M059J (cell line): ENCODE data around the gene MCU. TPM values are rescaled to one million over a fixed set of nuclear protein-coding genes. Genes with fewer than 3 reads are reported as not detected.

Source experiments
- DNase-seq: peaks from one replicate; pipeline ENCODE4 v3.0.0-alpha.2; 2012; ENCODE audit warnings: low read depth
- total RNA-seq: library from RNA; depleted of rRNA; stranded (reverse); fragments of >200 nt; shearing (Covaris generic); gene quantifications from 2 replicates; pipeline ENCODE4 v1.2.3, GENCODE V29; 2014

MCU gene
- total RNA-seq, 1 experiment from 2014 or later, result 40.2 TPM

DNA sequence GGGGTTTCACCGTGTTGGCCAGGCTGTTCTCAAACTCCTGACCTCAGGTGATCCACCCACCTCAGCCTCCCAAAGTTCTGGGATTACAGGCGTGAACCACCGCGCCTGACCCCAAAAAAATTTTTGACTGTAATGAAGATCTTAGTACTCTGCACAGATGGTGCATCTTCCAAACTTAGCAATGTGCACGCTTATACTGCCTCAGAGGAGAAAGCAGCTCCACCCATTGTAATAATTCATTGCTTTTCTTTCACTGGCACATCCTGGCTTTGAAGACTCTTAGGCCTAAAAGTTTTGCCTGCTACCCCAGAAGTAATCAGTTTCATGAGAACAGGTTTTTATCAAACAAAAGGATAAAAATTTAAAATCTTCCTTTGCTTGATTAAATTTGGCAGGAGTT lies 149.5 kb downstream of the MCU start:
- DNase-seq, result no peak

DNA sequence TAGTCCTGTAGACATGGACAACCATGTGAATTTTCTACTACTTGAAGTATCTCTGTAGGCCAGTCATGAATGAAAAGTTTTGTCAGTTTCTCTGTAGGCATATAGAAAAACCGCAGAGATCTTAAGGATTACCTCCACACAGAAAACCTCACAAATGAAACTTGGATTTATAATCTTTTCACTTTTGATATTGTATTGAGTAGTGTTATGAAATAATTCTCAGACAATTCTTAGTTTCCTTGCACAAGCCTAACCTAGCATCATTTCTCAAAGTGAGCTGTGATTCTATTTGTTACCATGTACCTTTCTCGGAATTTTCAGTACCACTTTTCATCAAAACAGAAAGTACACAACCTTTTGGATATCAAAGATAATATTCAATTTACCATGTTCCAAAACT lies 150.2 kb downstream of the MCU start:
- no peak for DNase-seq

DNA sequence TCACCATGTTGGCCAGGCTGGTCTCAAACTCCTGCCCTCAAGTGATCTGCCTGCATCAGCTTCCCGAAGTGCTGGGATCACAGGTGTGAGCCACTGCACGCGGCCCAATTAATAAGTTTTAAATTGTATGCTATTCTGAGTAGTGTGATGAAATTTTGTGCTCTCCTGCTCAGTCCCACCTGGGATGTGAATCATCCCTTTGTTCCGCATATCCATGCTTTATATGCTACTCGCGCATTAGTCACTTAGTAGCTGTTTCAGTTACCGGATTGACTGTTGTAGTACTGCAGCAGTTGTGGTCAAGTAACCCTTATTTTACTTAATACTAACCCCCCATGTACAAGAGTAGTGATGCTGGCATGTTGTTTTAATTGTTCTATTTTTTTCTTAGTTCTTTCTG lies 154.3 kb downstream of the MCU start:
- DNase-seq, result peak; percentile 78

DNA sequence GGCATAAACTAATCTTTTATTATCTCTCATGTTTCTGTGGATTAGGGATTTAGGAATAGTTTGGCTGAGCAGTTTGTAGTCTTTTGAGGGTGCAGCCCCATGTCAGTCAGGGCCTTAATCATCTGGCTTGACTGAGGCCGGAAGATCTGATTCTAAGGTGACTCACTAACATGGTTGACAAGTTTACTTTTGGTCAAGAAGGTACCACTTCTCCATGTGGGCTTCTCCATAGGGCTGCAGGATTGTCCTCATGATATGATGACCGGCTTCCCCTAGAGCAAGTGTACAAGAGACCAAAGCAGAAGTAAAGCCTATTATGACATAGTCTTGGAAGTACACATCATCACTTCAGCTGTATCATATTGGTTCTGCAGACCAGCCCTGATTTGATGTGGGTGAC lies 155.7 kb downstream of the MCU start:
- peak; percentile 42 for DNase-seq

DNA sequence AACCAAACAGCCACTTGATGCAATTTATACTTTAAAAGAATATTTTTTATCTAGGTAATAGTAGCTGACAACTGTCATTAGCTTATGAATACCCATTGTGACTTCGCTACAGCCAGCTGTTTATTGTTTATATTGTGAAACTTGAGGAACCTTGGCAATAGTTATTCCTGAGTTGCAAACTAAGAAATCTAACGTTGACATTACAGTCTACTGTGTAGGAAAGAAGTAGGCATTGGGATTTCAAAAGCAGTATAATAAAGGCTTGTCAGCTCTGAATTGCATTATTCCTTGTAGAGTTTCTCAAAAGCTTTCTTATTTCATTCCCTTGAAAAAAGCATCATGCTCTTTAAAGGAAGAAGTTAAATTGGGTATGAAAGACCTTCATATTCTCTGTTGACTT lies 158.9 kb downstream of the MCU start:
- DNase-seq, result no peak

DNA sequence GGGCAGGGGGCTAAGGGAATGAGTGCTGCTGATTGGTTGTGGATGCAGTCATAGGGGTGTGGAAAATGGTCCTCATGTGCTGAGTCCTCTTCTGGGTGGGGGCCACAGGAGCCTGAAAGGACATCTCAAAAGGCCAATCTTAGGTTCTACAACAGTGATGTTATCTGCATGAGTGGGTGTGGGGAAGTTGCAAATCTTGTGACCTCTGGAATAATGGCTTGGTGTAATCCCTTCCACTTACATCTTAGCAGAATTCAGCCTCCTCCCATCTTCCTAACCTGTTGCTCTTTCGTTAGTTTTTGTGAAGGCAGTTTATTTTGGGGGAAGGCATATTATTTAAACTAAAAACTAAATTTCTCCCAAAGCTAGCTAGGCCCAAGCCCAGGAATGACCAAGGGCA lies 159.6 kb downstream of the MCU start:
- no peak for DNase-seq

DNA sequence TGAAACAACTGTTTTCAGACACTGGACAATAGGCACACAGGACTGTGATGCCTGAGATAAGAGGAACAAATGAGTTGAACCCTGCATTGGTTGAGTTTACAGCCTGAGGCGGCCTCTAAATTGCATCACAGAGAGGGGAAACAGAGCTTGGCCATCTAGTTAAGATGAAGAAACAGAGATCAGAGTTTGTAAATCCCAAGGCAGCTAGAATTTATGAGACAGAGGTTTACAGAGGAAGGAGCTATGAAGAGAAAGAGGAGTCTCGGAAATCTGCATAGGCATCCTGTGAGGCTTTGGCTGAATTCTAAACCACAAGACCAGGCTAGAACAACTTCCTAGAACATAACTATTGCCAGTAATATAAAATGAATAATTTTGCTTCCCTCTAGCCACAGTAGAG lies 160.6 kb downstream of the MCU start:
- DNase-seq, result no peak

DNA sequence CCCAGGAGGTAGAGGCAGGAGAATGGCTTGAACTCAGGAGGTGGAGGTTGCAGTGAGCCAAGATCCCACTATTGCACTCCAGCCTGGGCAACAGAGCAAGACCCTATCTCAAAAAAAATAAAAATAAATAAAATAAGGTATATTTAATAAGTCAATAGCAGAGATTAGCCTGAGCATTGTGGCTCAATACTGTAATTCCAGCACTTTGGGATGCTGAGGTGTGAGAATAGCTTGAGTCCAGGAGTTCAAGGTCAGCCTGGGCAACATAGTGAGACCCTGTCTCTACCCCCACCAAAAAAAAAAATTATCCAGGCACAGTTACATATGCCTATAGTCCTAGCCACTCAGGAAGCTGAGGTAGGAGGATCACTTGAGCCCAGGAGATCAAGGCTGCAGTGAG lies 163.2 kb downstream of the MCU start:
- no peak for DNase-seq

DNA sequence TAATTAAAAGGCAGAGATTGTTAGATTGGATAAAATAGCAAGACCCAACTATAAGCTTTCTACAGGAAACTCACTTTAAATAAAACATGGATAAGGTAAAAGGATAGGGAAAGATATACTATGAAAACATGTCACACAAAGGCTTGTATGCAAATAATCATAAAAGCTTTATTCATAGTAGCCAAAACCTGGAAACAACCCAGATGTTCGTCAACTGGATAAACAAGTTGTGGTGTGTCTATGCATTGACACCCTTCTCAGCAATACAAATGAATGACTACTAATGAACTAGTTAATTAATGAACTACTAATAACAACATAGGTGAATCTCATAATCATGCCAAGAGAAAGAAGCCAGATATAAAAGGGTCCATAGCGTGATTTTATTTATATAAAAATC lies 163.8 kb downstream of the MCU start:
- DNase-seq, result no peak

DNA sequence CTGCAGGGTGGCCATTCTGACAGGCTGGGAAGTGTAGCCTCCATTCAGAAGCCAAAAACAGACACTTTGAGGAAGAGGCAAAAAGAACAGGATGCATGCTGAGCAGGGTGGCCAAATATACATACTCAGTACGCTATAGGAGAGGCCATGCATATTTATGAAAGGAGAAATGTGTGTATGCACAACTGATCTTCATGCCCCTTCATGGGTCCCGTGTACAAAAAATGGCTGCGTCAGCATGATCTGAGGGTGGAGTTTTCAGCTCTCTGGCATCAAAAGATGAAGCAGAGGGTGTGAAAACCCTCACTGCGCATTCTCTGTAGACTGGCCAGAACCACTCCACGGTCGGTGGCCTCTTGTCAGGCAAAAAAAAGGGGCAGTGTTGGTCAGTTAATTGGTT lies 166.1 kb downstream of the MCU start:
- no peak for DNase-seq

DNA sequence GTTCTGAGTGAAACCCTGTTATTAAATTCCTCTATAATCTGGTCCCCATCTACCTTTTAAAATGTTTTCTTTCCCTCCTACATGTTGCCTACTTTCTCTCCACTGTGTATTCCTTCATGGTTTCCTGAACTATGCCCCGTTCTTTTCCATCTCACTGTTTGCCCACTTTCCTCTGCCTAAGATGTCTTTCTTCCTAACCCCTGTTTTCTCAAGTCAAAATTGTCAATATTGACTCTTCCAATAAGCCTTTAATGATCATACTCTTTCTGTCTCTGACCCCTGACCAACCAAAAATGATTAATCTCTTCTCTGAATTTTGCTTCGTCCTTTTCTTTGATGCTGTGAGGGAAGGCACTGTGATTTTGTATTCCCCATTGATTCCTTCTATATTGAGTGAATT lies 171.0 kb downstream of the MCU start:
- DNase-seq, result no peak

DNA sequence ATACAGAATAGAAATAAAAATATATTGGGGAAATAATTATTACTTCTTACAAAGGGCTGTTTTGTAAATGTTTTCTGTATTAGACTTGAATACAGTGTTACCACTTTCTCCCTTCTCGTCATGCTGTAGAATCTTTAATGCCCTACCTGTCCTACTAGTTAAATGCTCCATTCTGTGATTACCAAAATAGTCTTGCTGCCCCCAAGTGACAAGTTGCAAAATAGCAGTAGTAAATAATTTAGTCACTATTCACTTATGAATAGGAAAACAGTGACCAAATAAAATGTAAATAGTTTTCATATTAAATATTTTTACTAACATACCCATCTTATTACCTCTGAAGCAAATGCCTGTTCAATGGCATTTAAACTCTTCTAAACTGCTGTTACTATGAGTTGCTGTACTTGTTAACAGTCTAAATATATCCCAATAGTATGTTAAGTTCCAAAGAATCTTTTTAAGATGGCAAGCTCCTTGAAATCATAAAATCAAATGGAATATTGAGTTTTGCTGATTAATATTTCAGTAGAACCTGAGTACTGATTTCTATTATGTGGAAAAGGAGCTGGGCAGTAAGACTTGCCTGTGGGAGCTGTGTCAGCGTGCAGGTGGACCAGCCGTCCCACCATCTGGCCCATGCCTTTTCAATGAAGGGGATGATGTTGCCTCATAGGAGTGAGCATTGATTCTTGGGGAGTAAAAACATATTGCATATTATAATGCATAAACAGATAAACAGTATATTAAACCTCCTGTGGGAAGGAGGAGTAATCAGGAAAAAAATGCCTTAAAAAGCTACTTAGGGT lies 183.5 kb downstream of the MCU start:
- peak; percentile 43 for DNase-seq

DNA sequence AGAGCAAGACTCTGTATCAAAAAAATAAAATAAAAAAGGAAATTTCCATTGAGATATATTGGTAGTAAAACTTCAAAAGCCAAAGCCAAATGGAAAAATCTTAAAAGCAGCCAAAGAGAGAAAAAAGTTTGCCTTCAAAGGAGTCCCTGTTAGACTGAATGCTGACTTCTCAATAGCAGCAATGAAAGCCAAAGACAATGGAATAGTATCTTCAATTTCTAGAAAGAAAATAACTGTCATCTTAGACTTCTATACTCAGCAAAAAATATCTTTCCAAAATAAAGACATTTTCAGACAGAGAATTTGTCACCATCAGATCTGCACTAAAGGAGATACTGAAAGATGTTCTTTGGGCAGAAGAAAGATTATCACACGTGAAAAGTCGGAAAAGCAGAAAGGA lies 187.3 kb downstream of the MCU start:
- DNase-seq, result no peak

DNA sequence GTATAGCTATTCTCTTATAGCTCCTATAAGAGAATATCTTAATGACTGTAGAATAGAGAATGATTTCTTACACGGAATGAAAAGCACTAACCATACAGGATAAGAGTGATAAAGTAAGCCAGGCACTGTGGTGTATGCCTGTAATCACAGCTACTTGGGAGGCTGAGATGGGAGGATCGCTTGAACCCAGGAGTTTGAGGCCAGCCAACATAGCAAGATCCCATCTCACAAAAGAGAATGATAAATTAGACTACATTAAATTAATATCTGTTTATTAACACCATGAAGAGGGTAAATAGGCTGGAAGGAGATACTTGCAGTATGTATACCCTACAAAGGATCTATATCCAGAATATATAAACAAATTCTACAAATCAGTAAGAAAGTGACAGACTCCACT lies 189.3 kb downstream of the MCU start:
- no peak for DNase-seq

DNA sequence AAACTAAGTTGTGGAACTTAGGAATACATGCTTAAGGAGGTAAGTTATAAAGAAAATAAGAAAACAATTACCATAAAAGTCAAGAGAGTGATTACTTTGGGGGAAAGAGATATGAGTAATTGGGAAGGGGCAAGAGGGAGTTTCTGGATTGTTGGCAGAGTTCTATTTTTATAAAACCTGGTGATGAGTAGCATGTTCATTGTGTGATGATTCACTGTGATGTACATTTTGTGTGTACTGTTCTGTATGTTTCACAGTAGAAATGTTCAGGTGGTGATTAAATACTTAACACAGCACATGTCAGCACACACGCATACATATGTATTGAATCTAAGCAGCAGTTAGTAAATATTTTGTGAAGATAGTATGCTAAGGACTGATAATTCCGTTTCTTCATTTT lies 191.9 kb downstream of the MCU start:
- DNase-seq, result no peak

DNA sequence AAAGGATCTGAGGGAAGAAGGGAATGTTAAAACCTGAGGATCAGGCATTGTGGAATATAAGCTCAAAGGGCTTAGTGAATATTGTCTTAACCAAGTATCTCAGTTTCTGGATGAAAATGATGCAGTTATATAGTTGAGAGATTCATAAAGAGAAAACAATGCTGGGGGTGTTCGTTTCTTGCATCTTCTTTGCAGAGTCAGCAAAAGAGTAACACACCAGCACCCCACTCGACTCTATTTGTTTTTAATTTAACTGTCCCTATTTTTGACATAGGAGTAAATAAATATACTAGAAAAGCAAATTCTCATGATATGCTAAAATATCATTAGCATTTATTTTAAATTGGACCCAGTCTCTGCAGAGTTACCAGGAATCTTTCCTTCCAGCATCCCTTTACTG lies 194.0 kb downstream of the MCU start:
- DNase-seq, result no peak

DNA sequence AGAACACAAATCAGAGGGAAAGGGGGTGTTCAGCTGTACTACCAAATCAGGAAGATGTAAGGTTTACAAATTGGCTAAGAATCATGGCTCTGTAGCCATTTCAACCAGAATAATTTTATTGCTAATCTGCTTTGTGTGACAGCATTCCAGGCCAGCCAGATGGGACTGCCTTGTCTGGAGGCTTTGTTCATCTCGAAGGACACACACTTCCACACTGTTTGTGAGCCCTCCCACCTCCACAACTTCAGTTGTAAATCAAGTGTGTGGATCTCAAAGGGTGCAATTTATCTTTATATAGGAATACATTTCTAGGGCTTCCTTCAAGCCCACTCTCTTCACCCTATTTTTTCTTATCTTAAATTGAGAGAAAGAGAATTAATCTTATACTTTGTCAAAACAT lies 194.7 kb downstream of the MCU start:
- no peak for DNase-seq

DNA sequence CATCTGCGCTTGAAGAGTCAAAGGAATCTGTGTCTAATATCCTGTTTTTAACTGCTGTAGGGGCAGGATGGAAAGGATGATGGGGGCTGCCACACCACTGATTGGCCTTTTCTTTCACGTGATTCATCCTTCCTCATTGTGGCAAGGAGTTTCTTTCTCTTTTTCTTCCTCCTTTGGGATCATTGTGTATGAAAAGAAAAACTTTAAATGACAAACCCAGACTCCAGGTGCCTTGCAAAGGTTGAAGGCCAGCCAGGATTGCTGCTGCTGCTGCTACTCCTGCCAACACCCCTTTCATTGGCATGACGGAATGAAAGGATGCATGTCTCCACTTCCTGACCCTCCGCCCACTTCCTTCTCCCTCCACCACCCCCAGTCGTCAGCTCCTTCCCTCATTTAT lies 195.1 kb downstream of the MCU start:
- no peak for DNase-seq

DNA sequence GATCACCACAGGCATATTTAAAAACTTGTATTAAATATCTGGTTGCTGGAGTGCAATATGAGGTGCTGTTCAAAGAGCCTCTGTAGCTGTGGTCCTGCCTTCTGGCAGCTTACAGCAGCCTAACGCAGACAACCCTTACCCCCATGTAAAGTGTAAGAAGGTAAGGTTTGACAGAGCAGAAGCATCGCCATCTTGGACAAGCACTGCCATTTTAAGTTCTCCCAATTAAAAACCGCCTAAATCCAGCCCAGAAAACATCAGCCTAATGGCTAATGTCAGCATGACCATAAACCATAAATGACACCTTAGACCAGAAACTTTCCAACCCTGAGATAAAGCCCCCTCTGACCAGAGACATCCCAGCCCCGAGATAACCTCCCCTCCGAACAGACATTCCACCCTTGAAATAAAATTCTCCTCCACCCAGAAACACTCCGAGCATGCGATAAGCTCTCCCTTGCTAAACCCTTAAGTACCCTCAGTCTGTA lies 196.3 kb downstream of the MCU start:
- no peak for DNase-seq

DNA sequence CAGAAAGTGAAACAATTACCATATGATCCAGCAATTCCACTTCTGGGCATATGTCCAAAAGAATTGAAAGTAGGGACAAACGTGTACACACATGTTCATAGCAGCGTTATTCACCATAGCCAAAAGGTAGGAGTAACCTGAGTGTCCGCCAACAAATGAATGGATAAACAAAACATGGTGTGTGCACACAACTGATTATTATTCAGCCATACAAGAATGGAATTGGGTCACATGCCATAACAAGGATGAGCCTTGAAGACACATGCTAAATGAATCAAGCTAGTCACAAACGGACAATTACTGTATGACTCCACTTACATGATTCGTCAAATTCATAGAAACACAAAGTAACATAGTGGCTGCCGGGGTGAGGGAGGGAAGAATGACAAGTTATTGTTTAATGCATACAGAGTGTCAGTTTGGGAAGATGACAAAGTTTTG lies 197.5 kb downstream of the MCU start:
- DNase-seq, result peak; percentile 26

DNA sequence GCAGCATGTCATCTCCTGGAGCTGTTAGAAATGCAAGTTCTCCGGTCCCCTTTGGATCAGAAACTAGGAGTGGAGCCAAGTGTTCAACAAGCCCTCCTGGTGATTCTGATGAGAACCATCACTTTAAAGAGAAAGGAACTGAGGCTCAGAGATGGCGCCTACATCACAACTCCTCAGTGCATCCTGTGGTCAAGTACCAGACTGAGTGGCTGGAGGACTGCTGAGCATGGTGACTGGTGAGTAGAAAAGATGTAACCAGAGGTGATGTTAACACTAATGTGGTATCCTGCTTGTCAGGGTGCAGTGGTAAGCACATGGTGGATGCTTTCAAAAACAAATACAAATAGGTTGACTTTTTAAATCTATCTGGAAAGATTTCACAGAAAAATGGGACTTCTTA lies 198.1 kb downstream of the MCU start:
- no peak for DNase-seq

DNA sequence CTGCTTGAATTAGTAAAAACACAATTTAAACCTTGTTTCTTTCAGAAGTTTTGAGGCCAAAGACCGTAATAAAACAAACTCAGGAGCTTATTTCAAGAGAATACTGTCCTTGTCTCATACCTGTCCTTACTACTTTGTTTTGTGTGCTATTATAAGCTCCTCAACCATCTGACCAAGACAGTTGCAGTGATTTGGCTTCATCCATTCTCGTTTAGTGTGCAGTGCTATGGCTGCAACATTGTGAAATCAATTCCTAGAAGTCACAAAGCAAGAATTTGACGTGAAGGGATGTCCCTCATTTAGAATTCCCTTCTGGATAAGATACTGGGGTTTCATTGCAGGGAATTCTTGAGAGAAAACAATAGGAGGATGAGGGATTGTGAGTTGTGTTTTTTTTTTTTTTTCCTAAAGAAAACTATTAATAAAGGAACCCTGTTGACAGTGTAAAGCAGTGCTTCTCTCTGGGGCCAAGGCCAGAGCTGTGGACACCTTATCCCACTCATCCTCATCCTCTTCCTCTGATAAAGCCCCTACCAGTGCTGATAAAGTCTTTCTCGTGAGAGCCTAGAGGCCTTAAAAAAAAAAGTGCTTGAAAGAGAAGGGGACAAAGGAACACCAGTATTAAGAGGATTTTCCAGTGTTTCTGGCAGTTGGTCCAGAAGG lies 201.3 kb downstream of the MCU start, which contains the start of gene OIT3:
TSS of gene OIT3 (plus strand) at position 604 of the 663 bp plus-strand sequence. CDS start 60 bp downstream, outside the sequence.
- no peak for DNase-seq

DNA sequence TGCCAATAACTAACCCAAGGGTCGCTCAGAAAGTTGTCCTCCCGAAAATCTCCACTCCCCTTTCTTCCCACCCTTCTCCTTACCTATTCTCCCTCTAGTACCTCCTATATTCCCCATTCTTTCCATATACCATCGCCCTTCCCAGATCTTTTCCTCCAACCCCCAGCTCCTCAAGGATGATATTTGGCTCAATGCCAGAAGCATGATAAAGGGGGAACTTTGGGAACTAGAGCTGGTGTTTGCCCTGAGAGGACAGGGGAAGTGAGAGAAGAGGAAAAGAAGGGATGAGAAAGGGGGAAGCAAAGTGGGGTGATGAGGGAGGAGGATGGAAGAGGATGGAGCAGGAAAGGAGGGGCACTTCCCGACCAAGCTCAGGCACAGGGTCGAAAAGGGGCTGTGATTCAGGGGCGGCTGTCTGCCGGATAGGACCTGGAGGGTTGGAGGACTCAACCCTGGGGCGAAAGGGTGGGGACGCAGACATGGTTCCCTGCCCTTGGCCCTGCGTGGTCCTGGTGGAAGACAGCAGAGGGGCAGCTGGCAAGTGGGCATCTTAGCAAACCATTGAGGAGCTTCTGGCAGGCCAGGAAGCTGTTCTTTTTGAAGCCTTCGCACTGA lies 203.4 kb downstream of the MCU start:
- DNase-seq, result no peak
